GM18505 (cell line): ENCODE results near the gene RBM8A.

Experiments used
- ATAC-seq: cut with Tn5 transposase; IDR thresholded peaks from one replicate; pipeline ENCODE4 v1.9.1; 2021; ENCODE audit not compliant: unreplicated experiment
- POLR2A ChIP-seq: IDR thresholded peaks from 4 replicates; pipeline ENCODE4 v1.6.1; 2011; ENCODE audit warnings: borderline replicate concordance; ENCODE audit not compliant: insufficient read depth, insufficient read length; ENCODE audit errors: extremely low read depth

Gene RBM8A

DNA sequence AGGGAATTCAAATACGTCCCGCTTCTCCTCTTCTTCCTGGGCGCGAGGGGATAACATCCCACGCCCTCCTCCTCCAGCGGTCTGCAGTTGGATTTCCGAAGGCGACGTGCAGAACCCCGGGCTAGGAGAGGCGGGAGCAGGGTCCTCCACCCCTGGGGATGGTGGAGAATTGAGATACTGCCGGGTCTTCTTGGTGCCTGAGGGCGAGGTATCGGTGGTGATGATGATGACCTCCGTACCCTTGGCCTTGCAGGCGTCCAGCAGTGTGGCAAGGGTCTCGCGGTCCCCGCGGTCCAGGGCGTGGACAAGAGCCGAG, 33.8 kb upstream of the RBM8A start:
- ATAC-seq = no peak
- no peak for TF ChIP-seq POLR2A

DNA sequence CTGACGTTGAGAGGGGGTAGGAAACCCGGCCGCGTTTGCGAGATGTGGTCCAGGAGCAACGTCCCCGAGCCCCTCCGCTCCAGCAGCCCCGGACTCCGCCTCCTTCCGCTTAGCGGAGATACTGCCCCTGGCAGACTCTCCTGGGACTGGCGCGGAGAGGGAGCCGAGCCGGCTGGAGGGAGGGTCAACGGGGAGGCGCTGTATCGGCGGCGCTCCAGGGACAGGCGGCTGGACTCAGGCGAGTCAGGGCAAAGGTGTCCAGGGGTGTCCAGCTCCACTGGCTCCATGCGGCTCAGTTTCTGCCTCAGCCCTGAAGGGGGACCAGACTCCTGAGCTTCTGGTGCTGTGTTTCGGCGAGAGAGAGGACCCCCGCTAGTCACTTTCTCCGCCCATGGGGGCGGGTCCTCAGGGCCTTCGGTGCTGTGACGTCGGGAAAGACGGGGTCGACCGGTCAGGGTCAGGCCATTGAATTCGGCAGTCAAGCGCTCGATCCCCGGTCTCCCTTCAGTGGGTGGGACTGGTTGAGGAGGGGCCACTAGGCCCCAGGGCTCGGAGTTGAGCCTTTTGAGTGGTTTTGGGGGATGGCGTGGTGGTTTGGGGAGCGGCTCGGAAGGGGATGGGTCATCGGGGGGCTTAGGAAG, 33.3 kb upstream of the RBM8A start:
- peak; percentile 34 for TF ChIP-seq POLR2A
- no peak for ATAC-seq

DNA sequence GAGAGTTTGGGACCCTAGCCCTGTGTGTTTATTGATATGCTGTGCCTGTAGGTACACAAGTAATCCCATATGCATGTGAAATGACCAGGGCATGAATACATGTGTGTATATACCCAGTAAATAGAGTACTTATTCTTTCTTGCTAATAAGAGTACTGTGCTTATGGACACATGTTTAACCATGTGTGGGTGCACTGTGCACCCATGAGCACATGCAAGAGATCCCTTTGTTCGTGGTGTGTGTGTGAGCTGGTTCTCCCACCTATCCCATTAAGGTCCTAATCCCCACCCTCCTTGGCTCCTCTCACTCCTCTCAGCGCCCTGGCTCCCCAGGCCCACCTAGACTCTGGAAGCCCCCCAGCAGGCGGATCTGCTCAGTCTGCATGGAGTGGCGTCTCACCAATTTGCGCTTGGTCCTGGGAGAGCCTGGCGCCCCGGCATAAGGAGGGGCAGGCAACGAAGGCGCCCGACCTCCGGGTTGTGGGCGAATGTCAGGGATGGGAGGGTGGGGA, 32.7 kb upstream of the RBM8A start:
- no peak for ATAC-seq
- no peak for TF ChIP-seq POLR2A

DNA sequence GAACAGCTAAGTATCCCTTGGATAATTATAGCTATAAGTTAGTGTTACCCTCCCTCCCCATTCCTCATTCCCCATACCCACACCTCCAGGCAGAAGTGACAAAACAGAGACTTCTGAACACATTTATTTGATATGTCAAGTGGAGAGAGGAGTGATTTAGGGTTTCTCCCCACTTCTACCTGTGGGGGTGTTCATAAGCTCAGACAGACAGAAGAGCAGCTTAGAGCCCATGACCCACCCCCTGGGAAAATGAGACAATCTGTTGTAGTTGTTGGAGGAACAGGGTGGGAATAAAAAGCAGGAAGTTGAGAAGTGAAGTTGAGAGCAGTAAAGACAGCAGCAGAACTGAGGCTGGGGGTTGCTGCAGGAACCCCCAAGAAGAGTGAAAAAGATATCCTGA, 32.0 kb upstream of the RBM8A start:
- no peak for TF ChIP-seq POLR2A
- no peak for ATAC-seq

DNA sequence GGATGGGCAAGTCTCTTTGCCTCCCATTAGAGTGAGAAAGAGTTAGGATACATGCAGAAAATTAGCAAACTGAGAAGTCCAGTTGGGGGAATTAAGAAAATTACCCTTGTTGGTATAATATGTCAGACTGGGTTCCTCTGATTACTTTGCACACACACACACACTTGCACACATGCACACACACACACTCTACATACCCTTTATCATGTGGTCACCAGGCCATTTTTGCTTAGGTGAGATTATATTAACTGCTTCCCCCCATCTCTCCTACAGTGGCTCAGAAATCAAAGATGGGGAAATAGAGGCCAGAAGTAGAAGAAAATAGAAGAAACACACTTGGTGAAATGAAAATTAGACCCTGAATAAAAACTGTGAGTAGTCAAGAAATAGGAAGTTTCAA, 31.4 kb upstream of the RBM8A start:
- ATAC-seq = no peak
- TF ChIP-seq POLR2A = no peak

DNA sequence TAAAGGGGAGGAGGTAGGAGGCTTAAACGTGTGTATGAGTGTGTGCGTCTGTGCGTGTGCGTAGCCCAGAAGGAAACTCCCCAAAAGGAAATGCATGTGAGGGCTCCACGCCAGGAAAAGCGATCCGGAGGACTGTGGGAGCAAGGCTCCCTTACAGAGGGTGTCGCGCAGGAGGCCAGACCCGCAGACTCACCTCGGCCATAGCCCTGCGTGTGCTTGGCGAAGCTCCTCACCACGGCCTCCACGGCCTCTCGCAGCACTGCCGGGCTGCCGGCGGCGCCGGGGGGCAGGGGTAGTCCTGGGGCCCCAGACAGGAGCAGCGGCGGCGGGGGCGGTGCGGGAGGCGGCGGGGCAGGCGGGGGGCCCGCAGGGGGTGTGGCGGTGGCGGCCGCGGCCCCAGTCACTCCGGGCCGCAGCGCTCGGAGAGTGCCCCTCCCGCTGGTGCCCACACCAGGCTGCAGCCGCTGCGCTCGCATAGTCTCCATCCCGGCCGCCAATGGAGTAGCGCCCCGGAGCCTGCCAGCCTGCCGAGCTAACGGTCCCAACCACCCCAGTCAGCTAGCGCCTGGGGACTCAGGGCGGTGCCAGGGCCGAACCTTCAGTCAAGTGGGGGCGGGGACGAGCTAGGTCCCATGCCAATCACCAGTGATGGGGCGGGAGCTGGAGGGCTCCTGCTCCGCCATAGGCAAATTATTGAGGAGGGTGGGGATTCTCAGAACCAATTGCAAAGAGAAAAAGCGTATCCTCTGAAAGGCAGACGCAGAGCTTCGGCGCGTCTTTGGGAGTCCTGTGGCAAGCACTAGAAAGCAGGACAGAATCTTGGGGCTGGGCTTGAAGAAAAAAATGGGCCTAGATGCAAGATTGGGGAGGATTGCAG, 30.4 kb upstream of the RBM8A start, which contains the start of gene LIX1L:
Gene LIX1L (minus strand): TSS at position 575 of the 877 bp plus-strand sequence. CDS start 90 bp downstream, at position 485.
- peak; percentile 77 for TF ChIP-seq POLR2A
- peak; percentile 88 for ATAC-seq

DNA sequence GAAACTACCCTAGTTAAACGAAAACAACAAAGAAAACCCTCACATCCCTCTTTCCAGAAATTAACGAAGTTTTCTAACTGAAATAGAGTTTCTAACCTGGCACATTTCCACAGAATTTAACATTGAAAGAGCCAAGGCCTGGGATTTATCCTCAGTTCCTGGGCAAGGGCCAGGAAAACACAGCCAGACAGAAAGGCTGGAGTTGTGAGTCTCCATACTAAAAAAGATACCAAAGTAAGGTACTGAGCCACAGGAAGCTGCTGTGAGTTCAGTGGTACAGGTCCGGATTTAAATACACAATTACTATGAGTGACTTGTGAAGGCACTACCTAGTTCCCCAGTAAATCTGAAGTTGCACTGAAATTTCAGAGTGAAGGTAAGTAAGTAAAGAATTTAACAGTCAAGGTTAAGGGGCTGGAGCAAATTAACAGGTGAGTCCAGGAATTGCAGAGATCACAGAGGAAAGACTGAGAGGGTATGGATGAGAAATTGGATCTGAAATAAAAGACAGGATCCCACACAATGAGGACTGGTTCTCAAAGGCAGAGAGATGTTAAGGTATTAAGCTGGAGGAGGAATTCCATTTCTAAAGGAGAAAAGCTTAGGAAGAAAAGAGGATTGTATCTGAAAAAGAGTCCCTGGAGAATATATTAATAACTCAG, 29.6 kb upstream of the RBM8A start:
- ATAC-seq = no peak
- no peak for TF ChIP-seq POLR2A

DNA sequence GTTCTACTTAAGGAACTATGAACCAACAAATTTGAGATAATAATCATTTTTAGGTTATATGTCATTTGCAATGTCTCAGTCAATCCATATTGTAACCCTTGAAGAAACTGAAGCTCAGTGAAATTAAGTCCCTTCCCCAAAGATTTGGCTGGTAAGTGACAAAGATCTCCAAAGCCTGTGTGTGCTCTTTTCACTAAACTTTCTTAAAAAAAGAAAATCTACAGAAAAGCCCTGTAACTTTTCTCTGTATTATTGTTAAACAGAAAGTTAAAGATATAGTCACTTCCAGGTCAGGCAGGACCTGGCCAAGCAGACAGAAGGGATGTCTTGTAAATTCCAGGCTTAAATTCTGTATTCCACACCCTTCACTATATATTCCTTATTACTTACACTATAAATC, 29.1 kb upstream of the RBM8A start:
- no peak for ATAC-seq
- TF ChIP-seq POLR2A = no peak

DNA sequence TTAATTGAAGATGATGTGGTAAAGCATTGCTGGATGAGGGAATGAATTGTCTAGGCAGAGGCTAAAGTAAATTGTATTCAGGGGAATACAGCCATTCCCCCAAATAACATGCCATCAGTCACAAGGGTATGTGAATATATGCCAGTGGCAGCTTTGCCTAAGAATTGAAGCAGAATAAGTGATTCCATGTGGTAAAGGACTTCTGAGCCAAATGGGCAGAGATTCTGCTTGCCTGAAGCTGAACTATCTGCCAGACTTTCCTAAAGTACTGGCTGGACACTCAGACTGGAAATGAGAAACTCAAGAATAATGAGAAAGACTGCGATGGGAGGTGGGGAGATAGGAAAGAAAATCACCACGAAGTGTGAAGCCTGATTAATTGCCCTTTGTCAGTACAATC, 28.2 kb upstream of the RBM8A start:
- no peak for TF ChIP-seq POLR2A
- ATAC-seq = no peak

DNA sequence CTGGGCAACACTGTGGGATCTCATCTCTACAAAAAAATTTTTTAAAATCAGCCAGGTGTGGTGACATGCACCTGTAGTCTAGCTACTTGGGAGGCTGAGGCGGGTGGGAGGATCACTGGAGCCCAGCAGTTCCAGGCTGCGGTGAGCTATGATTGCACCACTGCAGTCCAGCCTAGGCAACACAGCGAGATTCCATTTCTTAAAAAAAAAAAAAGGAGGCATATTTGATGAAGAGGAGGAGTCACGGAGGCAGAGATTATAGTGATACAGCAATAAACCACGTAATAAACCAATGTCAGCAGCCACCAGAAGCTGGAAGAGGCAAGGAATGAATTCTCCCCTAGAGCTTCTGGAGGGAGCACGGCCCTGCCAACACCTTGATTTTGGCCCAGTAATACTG, 26.6 kb upstream of the RBM8A start:
- ATAC-seq = no peak
- no peak for TF ChIP-seq POLR2A

DNA sequence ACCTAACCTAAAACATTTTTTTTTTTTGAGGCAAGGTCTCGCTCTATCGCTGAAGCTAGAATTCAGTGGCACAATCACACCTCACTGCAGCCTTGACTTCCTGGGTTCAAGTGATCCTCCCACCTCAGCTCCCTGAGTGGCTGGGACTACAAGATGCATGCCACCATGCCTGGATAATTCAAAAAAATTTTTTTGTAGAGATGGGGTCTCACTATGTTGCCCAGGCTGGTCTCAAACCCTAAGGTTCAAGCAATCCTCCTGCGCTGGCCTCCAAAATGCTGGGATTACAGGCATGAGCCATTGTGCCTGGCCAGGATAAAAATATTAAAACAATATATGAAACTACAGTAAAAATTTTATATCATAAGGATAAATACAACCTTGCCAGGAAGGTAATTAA, 25.6 kb upstream of the RBM8A start:
- no peak for TF ChIP-seq POLR2A
- no peak for ATAC-seq

DNA sequence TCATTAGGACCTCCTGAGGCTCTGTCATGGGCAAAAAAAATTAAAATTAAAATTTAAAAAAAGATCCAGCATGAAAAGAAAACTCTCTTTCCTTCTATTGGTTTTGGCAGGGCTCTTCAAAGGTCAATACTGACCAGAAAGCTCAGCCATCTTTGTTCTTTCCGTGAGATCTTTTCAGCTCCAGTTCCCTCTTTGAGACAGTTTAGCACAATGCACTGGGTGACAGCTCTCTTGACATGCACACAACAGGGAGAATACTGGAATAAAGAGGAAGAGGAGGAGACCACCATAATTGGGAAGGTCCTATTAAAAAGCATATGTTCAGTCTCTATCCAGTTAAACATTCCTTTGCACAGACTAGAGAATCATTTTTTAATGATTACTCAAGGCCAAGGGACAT, 24.2 kb upstream of the RBM8A start:
- TF ChIP-seq POLR2A = no peak
- ATAC-seq = no peak

DNA sequence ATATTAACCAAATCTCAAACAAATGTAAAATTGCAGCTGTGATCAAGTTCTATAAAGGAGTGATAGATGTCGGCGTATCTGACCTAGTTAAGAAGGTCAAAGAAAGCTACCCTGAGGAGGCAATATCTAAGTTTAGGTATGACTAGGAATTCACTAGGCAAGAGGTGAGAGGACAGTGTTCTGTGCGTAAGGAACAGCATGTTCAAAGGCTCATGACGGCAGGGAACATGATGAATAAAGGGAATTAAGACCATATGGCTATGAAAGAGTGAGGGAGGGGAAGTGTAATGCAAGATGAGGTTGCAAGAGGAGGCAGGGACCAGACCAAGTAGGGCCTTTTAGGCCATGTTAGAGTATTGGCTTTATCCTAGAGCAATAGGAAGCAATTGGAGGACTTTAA, 21.9 kb upstream of the RBM8A start:
- no peak for ATAC-seq
- no peak for TF ChIP-seq POLR2A
